Trophoblast cell (in vitro differentiated cells and primary cell): ENCODE data around the gene PAMR1.

Experiments
- DNase-seq, 2 donors: peaks; one replicate each; pipeline ENCODE4 v3.0.0-alpha.2; 2016
- H2AFZ ChIP-seq: 2 replicates; pipeline ENCODE4 v1.6.1; 2013; ENCODE audit warnings: low read length, moderate library complexity, mild to moderate bottlenecking; ENCODE audit not compliant: insufficient read depth, poor library complexity
- H2AK5ac ChIP-seq: 2 replicates; pipeline ENCODE4 v1.6.1; 2013; ENCODE audit warnings: mild to moderate bottlenecking, low read length
- H2BK120ac ChIP-seq: 2 replicates; pipeline ENCODE4 v1.6.1; 2013; ENCODE audit warnings: low read length, mild to moderate bottlenecking, moderate library complexity; ENCODE audit not compliant: insufficient read depth, poor library complexity
- H2BK12ac ChIP-seq: 2 replicates; pipeline ENCODE4 v1.6.1; 2013; ENCODE audit warnings: mild to moderate bottlenecking, low read length, moderate library complexity
- H2BK5ac ChIP-seq: 2 replicates; pipeline ENCODE4 v1.6.1; 2013; ENCODE audit warnings: low read length, low read depth, moderate library complexity, mild to moderate bottlenecking; ENCODE audit not compliant: poor library complexity
- H3K14ac ChIP-seq: 2 replicates; pipeline ENCODE4 v1.6.1; 2013; ENCODE audit warnings: mild to moderate bottlenecking, low read length
- H3K18ac ChIP-seq: 2 replicates; pipeline ENCODE4 v1.6.1; 2013; ENCODE audit warnings: mild to moderate bottlenecking, low read length
- H3K23ac ChIP-seq: 2 replicates; pipeline ENCODE4 v1.6.1; 2013; ENCODE audit warnings: low read length
- H3K27ac ChIP-seq: 2 replicates; pipeline ENCODE4 v1.5.1; 2013; ENCODE audit warnings: low read depth, mild to moderate bottlenecking, inconsistent platforms, low read length, moderate library complexity
- H3K27me3 ChIP-seq: 2 replicates; pipeline ENCODE4 v1.6.1; 2013; ENCODE audit warnings: inconsistent platforms, mild to moderate bottlenecking, low read length, moderate library complexity; ENCODE audit not compliant: insufficient read depth
- H3K36me3 ChIP-seq, 2 experiments: 1 replicate in 1 of 2; 2 replicates in 1 of 2; pipeline ENCODE4 v1.6.1; 2013; ENCODE audit warnings: low read length in 2 of 2, mild to moderate bottlenecking in 2 of 2, moderate library complexity in 1 of 2; ENCODE audit not compliant: insufficient read depth in 2 of 2, control insufficient read depth in 1 of 2
- H3K4ac ChIP-seq: 2 replicates; pipeline ENCODE4 v1.6.1; 2013; ENCODE audit warnings: low read depth, mild to moderate bottlenecking, low read length, moderate library complexity
- H3K4me1 ChIP-seq, 2 experiments: 1 replicate in 1 of 2; 2 replicates in 1 of 2; pipeline ENCODE4 v1.6.1; 2013; ENCODE audit warnings: low read length in 2 of 2, mild to moderate bottlenecking in 2 of 2, moderate library complexity in 1 of 2; ENCODE audit not compliant: insufficient read depth in 2 of 2, control insufficient read depth in 1 of 2
- H3K4me2 ChIP-seq: 2 replicates; pipeline ENCODE4 v1.6.1; 2013; ENCODE audit warnings: inconsistent platforms, mild to moderate bottlenecking, low read length, moderate library complexity
- H3K4me3 ChIP-seq: 2 replicates; pipeline ENCODE4 v1.5.1; 2013; ENCODE audit warnings: mild to moderate bottlenecking, low read depth, low read length, inconsistent platforms
- H3K79me1 ChIP-seq: one replicate; pipeline ENCODE4 v1.6.1; 2013; ENCODE audit warnings: low read length
- H3K79me2 ChIP-seq: 2 replicates; pipeline ENCODE4 v1.6.1; 2013; ENCODE audit warnings: low read length, mild to moderate bottlenecking; ENCODE audit not compliant: control insufficient read depth, insufficient read depth, poor library complexity
- H3K9ac ChIP-seq: 2 replicates; pipeline ENCODE4 v1.6.1; 2013; ENCODE audit warnings: mild to moderate bottlenecking, low read length
- H3K9me3 ChIP-seq: 2 replicates; pipeline ENCODE4 v1.6.1; 2013; ENCODE audit warnings: low read depth, mild to moderate bottlenecking, control low read depth, inconsistent platforms, low read length; ENCODE audit not compliant: insufficient read depth
- H4K12ac ChIP-seq: 2 replicates; pipeline ENCODE4 v1.6.1; 2013; ENCODE audit warnings: low read depth, mild to moderate bottlenecking, low read length, moderate library complexity
- H4K8ac ChIP-seq: 2 replicates; pipeline ENCODE4 v1.6.1; 2013; ENCODE audit warnings: low read depth, mild to moderate bottlenecking, low read length, moderate library complexity
- H4K91ac ChIP-seq: one replicate; pipeline ENCODE4 v1.6.1; 2013; ENCODE audit warnings: low read depth, mild to moderate bottlenecking, low read length, moderate library complexity
- WGBS: extraction: QIAGEN DNeasy Blood & Tissue Kit; methylation state at CpG from one replicate; pipeline ENCODE4 v1.1.7; 2013; ENCODE audit warnings: missing lambda C conversion rate; ENCODE audit not compliant: insufficient read length, insufficient coverage; ENCODE audit errors: extremely low coverage; 5-methylcytosine and 5-hydroxymethylcytosine counted together

The PAMR1 gene

GRCh38 chr11:35403765-35404387 is 121.5 kb downstream of the PAMR1 start:
- Histone ChIP-seq H3K9me3 (no peaks in the 10 kb centered on the region), H2BK5ac (no peak overlapping the region), H3K4me2 (no peak overlapping the region), H3K23ac (no peak overlapping the region), H3K18ac (no peak overlapping the region), H2AFZ (no peak overlapping the region), H4K12ac (no peak overlapping the region), H3K4me3 (no peak overlapping the region), H3K4me1 (no peaks in the 10 kb centered on the region), H3K4ac (no peak overlapping the region), H3K27ac (no peak overlapping the region), H2AK5ac (no peak overlapping the region), H3K27me3 (no peaks in the 10 kb centered on the region), H3K14ac (no peak overlapping the region), H2BK120ac (no peak overlapping the region), H4K91ac (no peak overlapping the region), H2BK12ac (no peak overlapping the region), H3K79me2 (no peaks in the 10 kb centered on the region), H4K8ac (no peak overlapping the region), H3K9ac (no peak overlapping the region), H3K79me1 (no peaks in the 10 kb centered on the region), H3K36me3 (no peaks in the 10 kb centered on the region)
- no CpG with 5 or more reads among the region's 7 CpGs for WGBS
- DNase-seq: no peak

GRCh38 chr11:35402751-35403660 is 122.4 kb downstream of the PAMR1 start:
- no peaks in the 10 kb centered on the region for H3K36me3 ChIP-seq
- no CpG with 5 or more reads among the region's 9 CpGs for WGBS

GRCh38 chr11:35398881-35399280 is 126.5 kb downstream of the PAMR1 start:
- no CpG with 5 or more reads among the region's 1 CpG for WGBS
- Histone ChIP-seq H3K9ac (no peak overlapping the region), H3K9me3 (no peaks in the 10 kb centered on the region), H3K36me3 (no peaks in the 10 kb centered on the region), H2BK12ac (no peak overlapping the region), H4K12ac (no peak overlapping the region), H3K4me3 (no peak overlapping the region), H3K27ac (no peak overlapping the region), H3K14ac (no peak overlapping the region), H3K4ac (no peak overlapping the region), H3K4me1 (no peaks in the 10 kb centered on the region), H2BK120ac (no peak overlapping the region), H4K91ac (no peak overlapping the region), H2AFZ (no peak overlapping the region), H3K18ac (no peak overlapping the region), H3K4me2 (no peak overlapping the region), H3K23ac (no peak overlapping the region), H3K79me1 (no peaks in the 10 kb centered on the region), H2AK5ac (no peak overlapping the region), H3K27me3 (no peaks in the 10 kb centered on the region), H2BK5ac (no peak overlapping the region), H4K8ac (no peak overlapping the region), H3K79me2 (no peaks in the 10 kb centered on the region)
- DNase-seq: no peak

More at GRCh38 chr11:35402751-35403660, 122.4 kb downstream of the PAMR1 start:
- no peak overlapping the region for H2BK5ac ChIP-seq
- no peak overlapping the region for H2BK12ac ChIP-seq
- DNase-seq: no peak
- no peak overlapping the region for H2BK120ac ChIP-seq
- no peaks in the 10 kb centered on the region for H3K79me2 ChIP-seq
- no peak overlapping the region for H4K12ac ChIP-seq
- no peak overlapping the region for H3K14ac ChIP-seq
- no peaks in the 10 kb centered on the region for H3K4me1 ChIP-seq
- H3K4ac ChIP-seq: no peak overlapping the region
- no peak overlapping the region for H2AK5ac ChIP-seq
- no peaks in the 10 kb centered on the region for H3K27me3 ChIP-seq
- no peak overlapping the region for H3K18ac ChIP-seq
- no peak overlapping the region for H3K9ac ChIP-seq
- no peak overlapping the region for H3K4me2 ChIP-seq
- no peak overlapping the region for H4K91ac ChIP-seq
- H3K4me3 ChIP-seq: no peak overlapping the region
- H2AFZ ChIP-seq: no peak overlapping the region
- H3K23ac ChIP-seq: no peak overlapping the region
- H3K79me1 ChIP-seq: no peaks in the 10 kb centered on the region
- no peak overlapping the region for H3K27ac ChIP-seq
- H4K8ac ChIP-seq: no peak overlapping the region
- H3K9me3 ChIP-seq: no peaks in the 10 kb centered on the region

DNA sequence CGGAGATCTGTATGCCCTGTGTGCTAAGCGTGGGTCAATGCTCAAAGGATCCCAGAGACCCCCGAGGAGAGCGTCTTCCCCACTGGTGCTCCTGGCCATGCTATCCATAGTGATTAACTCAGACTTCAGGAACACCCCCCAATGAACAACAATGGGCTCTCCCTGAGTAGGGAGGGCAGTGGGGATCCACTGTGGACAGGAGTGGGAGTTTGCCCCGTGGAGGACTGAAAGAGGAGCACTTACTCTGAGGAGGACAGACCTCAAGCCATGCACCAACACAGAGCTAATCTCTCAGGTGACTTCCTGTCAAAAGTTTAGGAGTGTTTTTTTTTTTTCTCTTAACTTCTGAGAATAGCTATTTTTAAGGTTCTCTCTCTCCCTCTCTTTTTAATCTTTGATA is 130.5 kb downstream of the PAMR1 start:
- H3K4ac ChIP-seq: no peak overlapping the region
- no peak overlapping the region for H3K4me2 ChIP-seq
- H2AK5ac ChIP-seq: no peak overlapping the region
- no peak overlapping the region for H3K14ac ChIP-seq
- H2AFZ ChIP-seq: no peak overlapping the region
- no peaks in the 10 kb centered on the region for H3K79me2 ChIP-seq
- no peaks in the 10 kb centered on the region for H3K79me1 ChIP-seq
- H2BK12ac ChIP-seq: no peak overlapping the region
- H2BK120ac ChIP-seq: no peak overlapping the region
- H3K9ac ChIP-seq: no peak overlapping the region
- no peak overlapping the region for H3K23ac ChIP-seq
- H3K4me1 ChIP-seq: no peaks in the 10 kb centered on the region
- H3K4me3 ChIP-seq: no peak overlapping the region
- no peak for DNase-seq
- H3K27me3 ChIP-seq: no peaks in the 10 kb centered on the region
- H4K91ac ChIP-seq: no peak overlapping the region
- H3K36me3 ChIP-seq: no peaks in the 10 kb centered on the region
- no peak overlapping the region for H4K12ac ChIP-seq
- H3K18ac ChIP-seq: no peak overlapping the region
- no CpG with 5 or more reads among the region's 5 CpGs for WGBS
- no peak overlapping the region for H2BK5ac ChIP-seq
- H3K27ac ChIP-seq: no peak overlapping the region
- H4K8ac ChIP-seq: no peak overlapping the region
- H3K9me3 ChIP-seq: no peaks in the 10 kb centered on the region
